PC-9 (cell line): ENCODE results near the gene TAS1R3. TPM values are rescaled to one million over a fixed set of nuclear protein-coding genes. Genes with fewer than 3 reads are reported as not detected.

Source experiments
- BruUV-seq: library from RNA; stranded (reverse); fragments of 400-500 nt; replicated peaks from 2 replicates; lab custom pipeline; 2021; lab: Mats Ljungman, UMichigan
- CTCF ChIA-PET: fragments of 300-600 bp; sonication (Branson Sonifier 250); formaldehyde crosslinking; loops from one replicate; lab custom pipeline; 2022; ENCODE audit warnings: antibody characterized with exemption; lab: Charles Lee
- POLR2A ChIA-PET: fragments of 300-600 bp; sonication (Branson Sonifier 250); formaldehyde crosslinking; loops from one replicate; lab custom pipeline; 2022; ENCODE audit warnings: antibody characterized with exemption; ENCODE audit not compliant: unreplicated experiment; lab: Charles Lee
- DNase-seq, 2 experiments: peaks; one replicate each; pipeline versions ENCODE4 v3.0.0 to v3.0.0-alpha.2; 2015 to 2022; ENCODE audit warnings: mixed read lengths in 1 of 2
- H2AFZ ChIP-seq: fragments of 200-600 bp; sonication (generic); 2 replicates; pipeline ENCODE4 v1.8.1; 2017; ENCODE audit warnings: antibody characterized with exemption
- H3F3A ChIP-seq: fragments of 200-600 bp; sonication (generic); 2 replicates; pipeline ENCODE4 v1.8.1; 2017; ENCODE audit warnings: antibody characterized with exemption, mild to moderate bottlenecking, low read depth; ENCODE audit not compliant: insufficient read depth
- H3K27ac ChIP-seq: fragments of 200-600 bp; sonication (generic); 2 replicates; pipeline ENCODE4 v1.6.1; 2016; ENCODE audit warnings: mixed run types
- H3K27me3 ChIP-seq: fragments of 200-600 bp; sonication (generic); 2 replicates; pipeline ENCODE4 v1.6.1; 2016; ENCODE audit warnings: low read depth, mixed run types; ENCODE audit not compliant: insufficient read depth
- H3K36me3 ChIP-seq: fragments of 200-600 bp; sonication (generic); 2 replicates; pipeline ENCODE4 v1.6.1; 2016; ENCODE audit warnings: low read depth, mixed run types
- H3K4me1 ChIP-seq: fragments of 200-600 bp; sonication (generic); replicated peaks from 2 replicates; pipeline ENCODE4 v1.6.1; 2016; ENCODE audit warnings: mixed run types; ENCODE audit not compliant: insufficient read depth
- H3K4me2 ChIP-seq: fragments of 200-600 bp; sonication (generic); 2 replicates; pipeline ENCODE4 v1.6.1; 2017; ENCODE audit warnings: mixed run types
- H3K4me3 ChIP-seq: fragments of 200-600 bp; sonication (generic); 2 replicates; pipeline ENCODE4 v1.6.1; 2016; ENCODE audit warnings: mixed run types
- H3K79me2 ChIP-seq: fragments of 200-600 bp; sonication (generic); 2 replicates; pipeline ENCODE4 v1.6.1; 2017; ENCODE audit warnings: low read depth, mixed run types
- H3K9me2 ChIP-seq: fragments of 200-600 bp; sonication (generic); 2 replicates; pipeline ENCODE4 v1.8.1; 2017; ENCODE audit warnings: mild to moderate bottlenecking; ENCODE audit not compliant: insufficient read depth
- H3K9me3 ChIP-seq: fragments of 200-600 bp; sonication (generic); 2 replicates; pipeline ENCODE4 v1.8.1; 2016; ENCODE audit warnings: low read depth; ENCODE audit not compliant: insufficient read depth
- H4K20me1 ChIP-seq: fragments of 200-600 bp; sonication (generic); 2 replicates; pipeline ENCODE4 v1.8.1; 2017; ENCODE audit not compliant: insufficient read depth
- EZH2 ChIP-seq: fragments of 200-600 bp; sonication (generic); IDR thresholded peaks from 2 replicates; pipeline ENCODE4 v1.8.0; 2017; ENCODE audit warnings: antibody characterized with exemption, low read depth
- intact Hi-C: fragments of 100-400 bp; cut with micrococcal nuclease; formaldehyde crosslinking; loops from one replicate; pipeline ENCODE4 v1.10.0; 2022; ENCODE audit not compliant: unreplicated experiment
- total RNA-seq: library from RNA; stranded (reverse); gene quantifications from 2 replicates; pipeline ENCODE4 v1.2.3, GENCODE V29; 2021
- TF ChIP-seq, protein P1 (sequence below): fragments of 200-600 bp; sonication (generic); conservative IDR thresholded peaks from 2 replicates; pipeline ENCODE4 v1.6.1; 2017; ENCODE audit warnings: mixed run types, antibody characterized with exemption, mild to moderate bottlenecking, moderate library complexity

The TAS1R3 gene
- total RNA-seq, 1 experiment from 2014 or later: 0.57 TPM

DNA sequence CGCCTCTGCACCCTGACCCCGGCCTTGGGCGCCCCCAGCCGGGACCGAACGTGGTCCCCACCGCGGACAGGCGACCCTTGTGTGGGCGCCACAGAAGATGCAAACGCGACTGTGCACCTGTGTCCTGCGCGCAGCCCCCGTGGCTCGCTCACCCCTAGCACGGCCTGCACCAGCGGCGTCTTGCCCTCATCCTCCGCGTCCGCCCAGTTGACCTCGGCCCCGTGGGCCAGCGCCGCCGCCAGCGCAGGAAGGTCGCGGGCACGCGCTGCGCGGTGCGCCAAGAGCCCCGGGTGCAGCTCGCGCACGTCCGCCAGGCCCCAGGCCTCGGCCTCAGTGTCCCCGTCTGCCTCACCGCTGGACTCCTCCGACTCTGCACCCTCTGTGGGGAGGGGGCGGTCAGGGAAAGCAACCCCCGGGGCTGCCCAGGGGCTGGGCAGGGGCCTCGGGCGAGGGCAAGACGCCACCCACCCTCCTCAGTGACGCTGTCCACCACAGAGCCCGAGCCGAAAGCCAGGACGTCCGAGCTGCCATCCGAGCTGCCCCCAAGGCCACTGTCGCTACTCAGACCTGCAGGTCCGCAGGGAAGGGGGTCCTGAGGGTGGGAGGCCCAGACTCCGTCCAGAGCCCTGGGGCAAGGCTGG, 36.7 kb upstream of the TAS1R3 start:
- intact Hi-C loops: loop anchor here (5.0 kb wide), 1 partner anchor 312 kb away; the partner anchor contains the start of gene PERM1
- ChIA-PET POLR2A (no interaction called here), CTCF (no interaction called here)
- Histone ChIP-seq H3K79me2 (no peaks in the 10 kb centered on the region), H3K27ac (no peak overlapping the region), H3K9me2 (no peaks in the 10 kb centered on the region), H3K4me3 (no peak overlapping the region), H3K36me3 (no peaks in the 10 kb centered on the region), H4K20me1 (no peaks in the 10 kb centered on the region), H2AFZ (no peak overlapping the region), H3K4me2 (no peak overlapping the region), H3F3A (no peaks in the 10 kb centered on the region), H3K9me3 (no peaks in the 10 kb centered on the region), H3K4me1 (peaks cover 16% of the 10 kb centered on the region), H3K27me3 (no peaks in the 10 kb centered on the region)
- TF ChIP-seq, protein P1, sequence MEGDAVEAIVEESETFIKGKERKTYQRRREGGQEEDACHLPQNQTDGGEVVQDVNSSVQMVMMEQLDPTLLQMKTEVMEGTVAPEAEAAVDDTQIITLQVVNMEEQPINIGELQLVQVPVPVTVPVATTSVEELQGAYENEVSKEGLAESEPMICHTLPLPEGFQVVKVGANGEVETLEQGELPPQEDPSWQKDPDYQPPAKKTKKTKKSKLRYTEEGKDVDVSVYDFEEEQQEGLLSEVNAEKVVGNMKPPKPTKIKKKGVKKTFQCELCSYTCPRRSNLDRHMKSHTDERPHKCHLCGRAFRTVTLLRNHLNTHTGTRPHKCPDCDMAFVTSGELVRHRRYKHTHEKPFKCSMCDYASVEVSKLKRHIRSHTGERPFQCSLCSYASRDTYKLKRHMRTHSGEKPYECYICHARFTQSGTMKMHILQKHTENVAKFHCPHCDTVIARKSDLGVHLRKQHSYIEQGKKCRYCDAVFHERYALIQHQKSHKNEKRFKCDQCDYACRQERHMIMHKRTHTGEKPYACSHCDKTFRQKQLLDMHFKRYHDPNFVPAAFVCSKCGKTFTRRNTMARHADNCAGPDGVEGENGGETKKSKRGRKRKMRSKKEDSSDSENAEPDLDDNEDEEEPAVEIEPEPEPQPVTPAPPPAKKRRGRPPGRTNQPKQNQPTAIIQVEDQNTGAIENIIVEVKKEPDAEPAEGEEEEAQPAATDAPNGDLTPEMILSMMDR: no peak
- no peak for TF ChIP-seq EZH2
- no TSS peak for BruUV-seq
- no peak for DNase-seq

DNA sequence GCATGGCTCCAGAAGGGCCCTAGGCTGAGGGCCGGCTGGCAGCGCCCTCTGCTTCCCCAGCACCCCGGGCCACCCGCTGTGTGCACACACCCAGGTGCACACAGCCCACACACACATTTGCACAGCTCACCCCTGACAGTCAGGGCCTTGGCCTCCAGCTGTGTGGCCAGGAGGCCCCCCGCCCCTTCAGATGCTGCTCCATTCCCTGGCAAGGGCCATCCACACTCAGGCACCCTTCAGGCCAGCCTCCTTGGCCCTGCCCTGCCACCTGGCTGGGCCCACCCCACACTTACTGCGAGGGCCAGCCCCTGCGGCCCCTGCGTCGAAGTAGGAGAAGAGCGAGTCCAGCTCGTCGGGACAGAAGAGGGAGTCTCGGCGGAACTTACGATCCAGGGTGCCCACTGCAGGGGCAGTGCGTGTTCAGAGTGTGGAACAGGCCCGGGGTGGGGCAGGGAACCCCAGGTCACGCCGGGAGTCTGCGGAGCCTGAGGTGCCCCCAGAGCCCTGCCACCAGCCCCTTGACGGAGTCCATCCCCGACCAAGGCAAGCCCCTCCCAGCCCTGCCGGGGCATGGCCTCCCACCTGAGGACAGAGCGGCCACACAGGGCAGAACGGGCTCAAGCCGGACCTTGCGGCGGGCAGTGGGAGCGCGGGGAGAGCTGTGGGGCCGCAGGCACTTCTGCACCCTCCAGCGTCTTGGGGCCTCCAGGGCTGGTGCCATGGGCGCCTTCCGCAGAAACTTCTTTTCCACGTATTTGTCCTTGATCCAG, 35.7 kb upstream of the TAS1R3 start:
- H3K36me3 ChIP-seq: no peaks in the 10 kb centered on the region
- CTCF ChIA-PET: no interaction called here
- no peak overlapping the region for H2AFZ ChIP-seq
- H3F3A ChIP-seq: no peaks in the 10 kb centered on the region
- H3K27ac ChIP-seq: no peak overlapping the region
- no TSS peak for BruUV-seq
- H3K9me2 ChIP-seq: no peaks in the 10 kb centered on the region
- H3K9me3 ChIP-seq: no peaks in the 10 kb centered on the region
- peaks cover 14% of the 10 kb centered on the region for H3K4me1 ChIP-seq
- H3K27me3 ChIP-seq: no peaks in the 10 kb centered on the region
- H3K4me2 ChIP-seq: no peak overlapping the region
- no peaks in the 10 kb centered on the region for H3K79me2 ChIP-seq
- POLR2A ChIA-PET: no interaction called here
- H4K20me1 ChIP-seq: no peaks in the 10 kb centered on the region; the same call in 1 of the 2 replicates
- intact Hi-C loops: no loop called here
- TF ChIP-seq, protein P1: no peak
- TF ChIP-seq EZH2: no peak
- H3K4me3 ChIP-seq: no peak overlapping the region
- no peak for DNase-seq

DNA sequence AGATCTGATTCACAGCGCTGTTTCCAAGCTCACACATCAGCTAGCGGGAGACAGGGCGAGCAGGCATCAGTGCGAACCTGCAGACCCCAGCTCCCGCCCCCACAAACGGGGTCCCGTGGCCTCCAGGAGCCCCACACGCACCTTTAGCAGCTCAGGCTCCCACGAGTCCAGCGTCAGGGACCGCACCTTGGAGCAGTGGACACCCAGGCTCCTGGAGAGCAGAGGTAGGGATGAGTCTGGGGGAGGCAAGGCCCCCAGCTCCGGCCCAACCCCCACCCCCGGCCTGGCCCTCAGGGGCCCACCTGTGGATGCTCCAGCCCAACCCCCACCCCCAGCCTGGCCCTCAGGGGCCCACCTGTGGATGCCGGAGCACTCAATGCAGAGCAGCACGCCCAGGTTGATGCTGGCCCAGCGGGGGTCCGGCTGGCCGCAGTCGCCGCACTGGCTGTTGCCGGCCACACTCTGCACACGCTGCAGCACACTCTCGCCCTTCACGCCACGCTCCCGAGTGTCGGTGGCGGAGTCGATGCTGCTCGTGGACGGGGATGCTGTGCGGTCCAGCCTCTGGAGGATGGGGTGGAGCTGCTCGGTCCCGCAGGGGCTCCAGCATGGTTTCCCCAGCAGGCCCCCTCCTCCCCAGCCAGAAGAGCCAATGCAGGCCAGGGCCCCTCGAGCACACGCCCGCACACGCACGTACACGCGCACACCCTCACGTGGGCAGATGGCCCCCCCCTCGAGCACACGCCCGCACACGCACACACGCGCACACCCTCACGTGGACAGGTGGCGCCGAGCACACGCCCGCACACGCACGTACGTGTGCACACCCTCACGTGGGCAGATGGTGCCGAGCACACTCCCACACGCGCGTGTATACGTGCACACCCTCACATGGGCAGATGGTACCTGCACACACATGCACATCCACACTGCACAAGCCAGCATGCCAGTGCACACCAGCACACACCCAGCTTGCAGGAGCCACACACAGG, 34.7 kb upstream of the TAS1R3 start:
- CTCF ChIA-PET: no interaction called here
- POLR2A ChIA-PET: no interaction called here
- TF ChIP-seq EZH2: no peak

More for the DNA sequence above, 34.7 kb upstream of the TAS1R3 start:
- Histone ChIP-seq H3K27ac (no peak overlapping the region), H3K79me2 (no peaks in the 10 kb centered on the region), H3K9me2 (no peaks in the 10 kb centered on the region), H3K9me3 (no peaks in the 10 kb centered on the region), H3F3A (no peaks in the 10 kb centered on the region), H3K4me1 (peaks cover 4% of the 10 kb centered on the region), H3K4me3 (no peak overlapping the region), H2AFZ (no peak overlapping the region), H4K20me1 (no peaks in the 10 kb centered on the region; the same call in 1 of the 2 replicates), H3K27me3 (no peaks in the 10 kb centered on the region), H3K4me2 (no peak overlapping the region), H3K36me3 (no peaks in the 10 kb centered on the region)
- no peak for DNase-seq
- intact Hi-C loops: no loop called here
- no TSS peak for BruUV-seq
